TTC549 (cell line): ENCODE results near the gene PEDS1.
"Not testable (repeated sequence)": the region's sequence is repeated elsewhere in the genome, so short reads cannot be mapped to it uniquely, and the experiment has no call there.

Experiments used
- FAIRE-seq: peaks from 2 replicates; lab custom pipeline; 2012; peaks lifted over from hg19 to GRCh38; lab: Jason Lieb, UNC

The PEDS1 gene

DNA sequence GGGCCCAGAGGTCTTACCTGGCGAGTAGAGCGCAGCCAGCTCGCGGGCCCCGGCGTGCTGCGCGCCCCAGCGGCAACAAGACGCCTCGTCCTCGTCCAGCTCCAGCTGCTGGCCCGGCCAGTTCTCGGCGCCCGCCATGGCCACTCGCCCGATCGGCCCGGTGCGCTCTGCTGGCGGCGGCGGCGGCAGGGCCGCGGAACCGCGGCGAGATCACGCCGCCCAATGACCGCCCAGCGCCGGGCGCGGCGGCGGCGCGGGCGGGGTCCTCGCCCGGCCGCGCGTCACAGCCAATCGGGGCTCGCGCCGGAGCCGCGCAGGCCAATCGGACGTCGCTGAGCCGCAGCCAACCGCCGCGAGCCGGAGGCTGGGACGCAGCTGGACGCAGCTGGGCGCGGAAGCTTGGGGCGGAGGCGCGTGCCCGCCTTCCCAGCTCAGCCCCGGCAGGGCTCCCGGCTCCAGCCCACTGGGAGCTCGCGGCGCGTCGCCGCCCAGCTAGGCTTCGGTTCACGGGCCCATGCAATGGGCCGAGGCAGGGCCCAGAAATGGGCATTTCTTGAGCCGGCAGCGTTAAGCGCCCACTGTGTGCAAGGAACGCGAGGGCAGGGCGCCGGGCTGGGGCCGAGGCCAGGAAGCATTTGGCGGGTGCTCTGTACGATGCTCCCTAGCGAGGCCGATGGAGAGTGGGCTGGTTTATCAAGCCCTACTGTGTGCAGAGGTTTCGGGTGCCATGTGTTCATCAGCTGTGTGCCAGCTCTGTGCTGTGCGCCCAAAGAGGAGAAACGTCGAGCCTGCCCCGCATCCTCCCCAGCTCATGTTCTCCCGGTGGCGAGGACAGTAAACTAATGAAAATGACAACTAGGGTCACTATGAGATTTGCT is at the start of gene PEDS1:
Gene PEDS1 (minus strand): TSS at position 224 of the 878 bp plus-strand sequence. CDS start 86 bp downstream, at position 138.
- FAIRE-seq: no peak

DNA sequence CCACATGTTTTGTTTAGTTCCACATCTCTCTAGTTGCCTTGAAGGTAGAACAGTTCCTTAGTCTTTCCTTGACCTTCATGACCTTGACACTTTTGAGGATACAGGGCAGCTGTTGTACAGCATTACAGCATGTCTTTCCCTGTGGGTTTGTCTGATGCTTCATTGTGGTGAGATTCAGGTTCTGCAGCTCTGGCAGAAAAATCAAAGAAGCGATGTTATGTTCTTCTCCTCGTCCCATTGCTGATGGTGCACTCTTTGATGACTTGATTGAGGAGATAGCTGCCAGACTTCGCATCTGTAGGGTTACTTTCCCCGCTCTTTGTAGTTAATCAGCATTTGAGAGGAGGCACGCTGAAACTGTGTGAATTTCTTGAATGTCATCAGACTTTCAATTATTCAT is 49.2 kb upstream of the PEDS1 start:
- FAIRE-seq: no peak

GRCh38 chr20:50201710-50202109 is 48.2 kb upstream of the PEDS1 start:
- not testable (repeated sequence) for FAIRE-seq

DNA sequence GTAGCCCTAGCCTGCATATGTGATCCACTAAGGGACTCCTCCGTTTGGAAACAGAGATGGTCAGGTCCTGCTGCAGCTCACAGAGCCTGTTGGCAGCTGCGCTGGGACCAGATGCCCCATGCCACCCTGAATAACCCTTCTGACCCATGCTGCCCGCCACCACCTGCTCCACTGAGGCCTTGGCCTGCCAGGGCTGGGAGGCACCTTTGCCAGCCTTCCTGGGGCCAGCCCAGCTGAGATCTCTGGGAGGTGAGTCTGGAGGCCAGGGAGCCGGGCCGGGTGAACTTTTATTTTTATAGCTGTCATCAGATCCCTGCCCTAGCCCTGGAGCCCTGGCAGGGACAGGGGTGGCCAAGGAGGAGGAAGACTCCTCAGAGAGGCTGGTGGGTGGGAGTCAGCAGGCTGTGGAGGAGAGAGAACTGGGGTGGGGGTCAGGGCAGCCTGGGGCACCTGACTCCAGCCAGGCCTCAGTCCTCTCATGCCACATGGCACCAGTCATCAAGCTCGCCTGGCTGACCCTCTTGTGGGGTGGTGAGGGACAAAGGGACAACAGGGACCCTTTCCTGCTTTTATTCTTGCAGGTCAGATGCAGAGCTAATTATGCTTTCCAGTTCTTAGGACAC is 47.1 kb upstream of the PEDS1 start:
- FAIRE-seq: no peak

DNA sequence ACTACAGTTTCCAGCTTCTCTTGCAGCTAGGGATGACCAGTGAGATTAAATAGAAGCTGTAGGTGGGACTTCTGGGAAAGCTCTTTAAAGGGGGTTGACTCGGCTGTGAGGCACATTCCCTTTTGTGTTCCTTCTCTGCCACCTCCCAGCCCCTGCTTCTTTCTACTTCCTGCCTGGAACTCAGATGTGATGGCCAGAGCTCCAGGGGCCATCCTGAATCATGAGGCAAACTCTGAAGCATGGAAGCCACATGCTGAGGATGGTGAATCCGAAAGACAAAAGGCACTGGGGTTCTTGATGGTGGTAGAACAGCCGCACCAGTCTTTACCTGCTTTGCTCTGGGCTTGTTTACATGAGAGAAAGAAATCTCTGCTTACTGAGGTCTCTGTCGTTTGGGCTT is 46.2 kb upstream of the PEDS1 start:
- FAIRE-seq: no peak

DNA sequence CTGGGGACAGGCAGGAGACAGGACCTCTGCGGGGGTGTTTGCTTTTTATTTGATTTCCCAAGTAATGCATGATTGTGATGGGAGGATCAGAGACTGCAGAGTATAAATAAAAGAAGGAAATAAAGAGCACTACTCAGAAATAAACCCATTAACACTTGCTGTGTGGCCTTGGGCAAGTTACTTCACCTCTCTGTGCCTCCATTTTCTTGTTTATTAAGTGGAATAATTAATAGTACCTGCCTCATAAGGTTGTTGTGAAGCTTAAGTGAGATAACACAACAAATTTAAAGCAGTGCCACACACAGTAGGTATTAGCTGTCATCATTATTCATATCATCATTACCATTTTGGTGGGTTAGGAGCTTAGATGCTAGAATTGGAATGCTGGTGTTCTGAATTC is 45.2 kb upstream of the PEDS1 start:
- FAIRE-seq: no peak

GRCh38 chr20:50198180-50198666 is 44.7 kb upstream of the PEDS1 start:
- no peak for FAIRE-seq

DNA sequence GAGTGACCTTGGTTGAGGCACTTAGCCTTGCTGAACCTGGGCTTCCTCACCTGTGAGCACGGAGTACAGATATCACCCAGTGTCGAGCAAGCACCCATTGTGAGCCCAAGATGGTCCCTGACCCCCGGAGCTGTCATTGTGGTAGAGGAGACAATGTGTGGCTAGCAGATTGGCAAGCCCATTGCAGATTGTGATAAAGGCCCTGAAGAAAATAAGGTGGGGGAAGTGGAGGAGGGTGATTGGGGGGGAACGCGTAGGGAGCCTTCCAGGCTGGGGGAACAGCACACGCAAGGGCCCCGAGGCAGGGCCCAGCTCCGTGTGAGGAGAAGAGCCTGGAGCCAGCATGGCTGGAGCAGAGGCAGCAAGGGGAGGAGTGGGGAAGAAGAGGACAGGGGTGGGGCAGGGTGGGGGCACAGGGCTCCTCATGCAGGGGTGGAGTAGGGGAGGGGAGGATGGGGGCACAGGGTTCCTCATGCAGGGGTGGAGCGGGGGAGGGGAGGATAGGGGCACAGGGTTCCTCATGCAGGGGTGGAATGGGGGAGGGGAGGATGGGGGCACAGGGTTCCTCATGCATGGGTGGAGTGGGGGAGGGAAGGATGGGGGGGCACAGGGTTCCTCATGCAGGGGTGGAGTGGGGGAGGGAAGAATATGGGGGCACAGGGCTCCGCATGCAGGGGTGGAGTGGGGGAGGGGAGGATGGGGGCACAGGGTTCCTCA is 44.1 kb upstream of the PEDS1 start:
- no peak for FAIRE-seq

GRCh38 chr20:50196896-50197295 is 43.4 kb upstream of the PEDS1 start:
- no peak for FAIRE-seq

DNA sequence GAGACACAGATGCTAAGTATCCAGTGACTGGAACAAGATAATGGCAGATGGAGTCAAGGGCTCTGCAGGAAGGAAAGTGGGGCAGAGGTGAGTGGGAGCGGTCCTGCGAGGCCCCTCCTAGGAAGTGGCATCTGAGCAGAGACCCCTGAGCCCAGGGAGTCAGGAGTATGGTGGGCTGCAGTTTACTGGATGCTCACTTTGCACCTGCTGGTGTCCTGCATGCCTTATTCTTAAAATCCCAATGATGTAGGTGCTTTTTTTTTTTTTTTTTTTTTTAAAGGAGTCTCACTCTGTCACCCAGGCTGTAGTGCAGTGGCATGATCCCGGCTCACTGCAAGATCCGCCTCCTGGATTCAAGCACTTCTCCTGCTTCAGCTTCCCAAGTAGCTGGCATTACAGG is 42.7 kb upstream of the PEDS1 start:
- no peak for FAIRE-seq

DNA sequence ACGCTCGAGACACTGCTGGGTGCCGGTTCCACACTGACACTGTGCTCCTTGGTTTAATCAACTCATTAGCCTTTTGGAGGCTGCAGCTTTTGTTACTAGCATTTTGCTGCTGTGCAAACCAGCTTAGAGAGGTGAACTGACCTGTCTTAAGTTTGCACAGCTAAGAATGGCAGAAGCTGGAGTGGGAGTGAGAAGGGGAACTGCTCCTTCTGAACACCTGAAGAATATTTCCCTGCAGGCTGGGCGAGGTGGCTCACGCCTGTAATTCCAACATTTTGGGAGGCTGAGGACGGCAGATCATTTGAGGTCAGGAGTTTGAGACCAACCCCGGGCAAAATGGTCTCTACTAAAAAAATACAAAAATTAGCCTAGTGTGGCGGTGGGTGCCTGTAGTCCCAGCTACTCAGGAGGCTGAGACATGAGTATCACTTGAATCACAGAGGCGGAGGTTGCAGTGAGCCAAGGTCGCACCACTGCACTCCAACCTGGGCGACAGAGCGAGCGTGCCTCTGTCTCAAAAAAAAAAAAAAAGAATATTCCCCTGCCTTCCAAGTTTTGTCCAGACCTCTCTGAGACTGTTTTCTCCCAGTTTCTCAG is 42.1 kb upstream of the PEDS1 start:
- no peak for FAIRE-seq

DNA sequence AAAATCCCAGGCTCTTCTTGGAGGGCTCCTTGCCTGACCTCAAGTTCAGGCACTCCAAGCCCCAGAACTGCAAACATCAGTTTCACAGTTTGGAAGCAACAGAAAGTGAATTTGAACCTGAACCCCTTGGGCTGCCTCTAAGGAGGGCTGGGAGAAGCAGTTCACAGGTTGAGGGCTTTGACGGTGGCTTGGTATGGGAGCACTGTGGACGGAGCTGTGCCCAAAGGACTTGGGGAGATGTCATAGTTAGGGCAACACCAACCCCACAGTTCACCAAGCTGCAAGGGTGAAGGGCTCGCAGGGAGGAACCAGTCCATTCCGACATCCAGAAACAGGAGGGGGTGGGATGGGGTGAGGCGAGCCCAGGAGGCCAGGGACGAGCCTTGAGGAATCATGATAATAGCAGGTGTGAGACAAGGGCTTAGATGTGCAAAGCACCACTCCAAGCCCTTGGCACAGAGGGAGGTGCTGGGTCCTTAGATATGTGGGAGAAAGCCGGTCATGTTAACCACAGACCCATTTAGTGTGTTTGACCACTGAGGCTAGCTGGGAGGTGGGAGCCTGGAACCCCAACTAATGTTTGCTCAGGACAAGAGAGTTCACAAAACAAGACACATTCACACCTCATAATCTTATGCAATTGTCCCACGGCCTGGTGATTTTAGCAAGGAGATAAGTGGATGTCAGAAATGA is 41.5 kb upstream of the PEDS1 start:
- FAIRE-seq: no peak

- no peak for FAIRE-seq
Observed at GRCh38 chr20:50194422-50194830, 40.9 kb upstream of the PEDS1 start.

DNA sequence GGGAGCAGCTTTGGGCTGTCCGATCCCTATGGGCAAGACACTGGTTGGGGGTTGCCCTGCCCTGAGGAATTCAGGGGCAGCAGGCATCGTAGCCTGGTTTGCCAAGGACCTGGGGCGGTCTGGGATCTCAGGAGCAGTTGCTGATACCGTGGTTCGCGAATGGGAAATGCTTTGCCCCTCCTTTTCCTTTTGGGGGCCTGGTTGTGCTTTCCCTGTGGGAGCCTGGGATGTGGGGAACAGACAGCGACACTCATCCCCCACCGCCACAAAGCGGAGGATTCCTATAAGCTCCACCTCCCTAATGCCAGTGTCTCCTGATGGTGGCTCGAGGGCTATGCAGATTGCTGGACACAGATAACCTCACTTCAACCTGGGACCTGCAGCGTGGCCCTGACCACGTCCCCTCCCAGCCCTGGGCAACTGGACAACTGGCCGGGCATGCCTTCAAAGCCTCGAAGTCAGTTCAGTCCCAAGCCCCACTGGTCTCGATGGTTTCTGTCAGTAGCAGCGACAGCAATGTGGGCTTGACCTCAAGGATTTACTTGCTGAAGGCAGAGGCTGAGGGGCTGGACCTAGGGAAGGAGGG is 40.4 kb upstream of the PEDS1 start:
- no peak for FAIRE-seq

GRCh38 chr20:50193199-50193835 is 39.8 kb upstream of the PEDS1 start:
- FAIRE-seq: no peak

GRCh38 chr20:50192364-50193198 is 39.1 kb upstream of the PEDS1 start:
- FAIRE-seq: no peak

- FAIRE-seq: no peak
Observed at GRCh38 chr20:50191544-50192363, 38.2 kb upstream of the PEDS1 start.

DNA sequence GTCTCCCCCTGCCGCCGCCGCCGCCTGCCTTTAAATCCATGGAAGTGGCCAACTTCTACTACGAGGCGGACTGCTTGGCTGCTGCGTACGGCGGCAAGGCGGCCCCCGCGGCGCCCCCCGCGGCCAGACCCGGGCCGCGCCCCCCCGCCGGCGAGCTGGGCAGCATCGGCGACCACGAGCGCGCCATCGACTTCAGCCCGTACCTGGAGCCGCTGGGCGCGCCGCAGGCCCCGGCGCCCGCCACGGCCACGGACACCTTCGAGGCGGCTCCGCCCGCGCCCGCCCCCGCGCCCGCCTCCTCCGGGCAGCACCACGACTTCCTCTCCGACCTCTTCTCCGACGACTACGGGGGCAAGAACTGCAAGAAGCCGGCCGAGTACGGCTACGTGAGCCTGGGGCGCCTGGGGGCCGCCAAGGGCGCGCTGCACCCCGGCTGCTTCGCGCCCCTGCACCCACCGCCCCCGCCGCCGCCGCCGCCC is 37.6 kb upstream of the PEDS1 start:
- FAIRE-seq: no peak
